Diencephalon (tissue), 1 donor: ENCODE results near the gene GJA8. TPM values are rescaled to one million over a fixed set of nuclear protein-coding genes. Genes with fewer than 3 reads are reported as not detected.

Experiments used
- total RNA-seq: library from RNA; depleted of rRNA; stranded (reverse); fragments of >200 nt; gene quantifications from one replicate; pipeline ENCODE4 v1.2.3, GENCODE V29; 2014

The GJA8 gene
- not detected for total RNA-seq

GRCh38 chr1:147902253-147902845 lies at the start of gene GJA8:
Gene GJA8 (plus strand): TSS chr1:147902795. CDS start chr1:147907956, 5,161 bp downstream.

DNA sequence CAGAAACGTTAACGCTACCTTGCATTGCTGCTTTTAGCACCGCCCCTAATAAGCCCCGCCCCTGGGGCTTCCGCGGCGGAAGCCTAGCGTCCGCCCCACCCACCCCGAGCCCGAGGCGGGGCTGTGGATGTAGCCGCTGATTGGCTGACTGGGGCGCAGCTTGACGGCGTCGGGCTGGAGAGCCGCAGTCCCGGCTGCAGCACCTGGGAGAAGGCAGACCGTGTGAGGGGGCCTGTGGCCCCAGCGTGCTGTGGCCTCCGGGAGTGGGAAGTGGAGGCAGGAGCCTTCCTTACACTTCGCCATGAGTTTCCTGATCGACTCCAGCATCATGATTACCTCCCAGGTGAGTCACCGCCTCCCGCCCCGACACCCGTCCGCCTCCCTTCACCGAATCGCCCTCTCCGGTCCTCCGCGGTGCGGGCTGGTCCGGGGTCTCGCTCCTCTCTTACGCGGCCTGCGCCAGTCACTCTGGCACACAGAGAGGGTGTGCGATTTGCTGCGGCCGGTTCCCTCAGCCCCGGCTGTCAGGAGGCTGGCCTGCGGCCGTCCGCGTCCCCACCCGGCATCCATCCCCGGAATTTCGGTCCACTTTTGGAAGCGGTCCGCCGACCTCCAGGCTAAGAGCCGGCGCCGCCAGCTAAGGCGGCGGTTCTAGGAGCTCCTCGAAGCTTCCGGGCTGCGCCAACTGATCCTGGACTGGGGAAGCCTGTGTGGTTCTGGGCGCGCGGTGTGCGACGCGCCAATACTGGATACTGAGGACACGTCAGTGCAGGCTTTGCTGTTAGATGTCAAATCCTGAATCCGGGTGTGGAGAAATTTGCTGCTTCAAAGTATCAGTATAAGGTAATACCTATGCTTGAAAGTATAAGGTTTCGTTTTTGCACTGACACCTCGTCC lies 25.9 kb downstream of the GJA8 start, which contains the start of gene GPR89B:
GPR89B (plus strand) TSS at position 185 of the 897 bp plus-strand sequence; CDS start at position 302, 117 bp downstream.

Other genes with a start within 250 kb of the GJA8 start
- 14.5 TPM for gene ACP6, start 232.3 kb upstream of the GJA8 start, total RNA-seq
- 2.3 TPM for gene GJA5, start 142.2 kb upstream of the GJA8 start, total RNA-seq
- gene GPR89B, start 25.6 kb downstream of the GJA8 start, total RNA-seq = 21.0 TPM
- 11.3 TPM for gene NBPF11, start 249.5 kb downstream of the GJA8 start, total RNA-seq